Measurements from ENCODE around the gene CELF4.

Gene CELF4

GRCh38 chr18:37419866-37420265, 145.7 kb downstream of the CELF4 start:
- DNase-seq (ENCODE audit: low spot score), result no peak
- TF ChIP-seq CTCF (IDR thresholded peaks at IDR 0.05), result no peak
- no peak overlapping the region for H3K4me3 ChIP-seq
- H3K27ac ChIP-seq, result no peak overlapping the region

GRCh38 chr18:37419315-37419714, 146.3 kb downstream of the CELF4 start:
- TF ChIP-seq CTCF (IDR thresholded peaks at IDR 0.05), result no peak
- H3K4me3 ChIP-seq, result no peak overlapping the region
- no peak overlapping the region for H3K27ac ChIP-seq
- no peak for DNase-seq (ENCODE audit: low spot score)

- TF ChIP-seq CTCF (IDR thresholded peaks at IDR 0.05), result no peak
- no peak overlapping the region for H3K27ac ChIP-seq
- no peak overlapping the region for H3K4me3 ChIP-seq
- no peak for DNase-seq (ENCODE audit: low spot score)
Observed at GRCh38 chr18:37414816-37415215, 150.8 kb downstream of the CELF4 start.

- TF ChIP-seq CTCF (IDR thresholded peaks at IDR 0.05), result no peak
- H3K27ac ChIP-seq, result no peak overlapping the region
Observed at GRCh38 chr18:37412829-37413228, 152.8 kb downstream of the CELF4 start.

GRCh38 chr18:37412333-37412732, 153.3 kb downstream of the CELF4 start:
- no peak for DNase-seq (ENCODE audit: low spot score)
- no peak for TF ChIP-seq CTCF (IDR thresholded peaks at IDR 0.05)
- Histone ChIP-seq H3K4me3 (no peak overlapping the region), H3K27ac (no peak overlapping the region)

More at GRCh38 chr18:37412829-37413228, 152.8 kb downstream of the CELF4 start:
- no peak for DNase-seq (ENCODE audit: low spot score)
- H3K4me3 ChIP-seq, result no peak overlapping the region

- Histone ChIP-seq H3K27ac (no peak overlapping the region), H3K4me3 (no peak overlapping the region)
- no peak for DNase-seq (ENCODE audit: low spot score)
- TF ChIP-seq CTCF (IDR thresholded peaks at IDR 0.05), result no peak
Observed at GRCh38 chr18:37409878-37410277, 155.7 kb downstream of the CELF4 start.

- Histone ChIP-seq H3K4me3 (no peak overlapping the region), H3K27ac (no peak overlapping the region)
- no peak for TF ChIP-seq CTCF (IDR thresholded peaks at IDR 0.05)
- DNase-seq (ENCODE audit: low spot score), result no peak
Observed at GRCh38 chr18:37408676-37409265, 156.8 kb downstream of the CELF4 start.

All from coronary artery (tissue), 2 donors.